HG03565 (cell line): ENCODE results near the gene ZNF407.
"Not testable (repeated sequence)": the region's sequence is repeated elsewhere in the genome, so short reads cannot be mapped to it uniquely, and the experiment has no call there.

Source experiments
- ATAC-seq: cut with Tn5 transposase; IDR thresholded peaks from one replicate; pipeline ENCODE4 v1.9.1; 2021; ENCODE audit warnings: mild to moderate bottlenecking, moderate library complexity; ENCODE audit not compliant: unreplicated experiment

Gene ZNF407

DNA sequence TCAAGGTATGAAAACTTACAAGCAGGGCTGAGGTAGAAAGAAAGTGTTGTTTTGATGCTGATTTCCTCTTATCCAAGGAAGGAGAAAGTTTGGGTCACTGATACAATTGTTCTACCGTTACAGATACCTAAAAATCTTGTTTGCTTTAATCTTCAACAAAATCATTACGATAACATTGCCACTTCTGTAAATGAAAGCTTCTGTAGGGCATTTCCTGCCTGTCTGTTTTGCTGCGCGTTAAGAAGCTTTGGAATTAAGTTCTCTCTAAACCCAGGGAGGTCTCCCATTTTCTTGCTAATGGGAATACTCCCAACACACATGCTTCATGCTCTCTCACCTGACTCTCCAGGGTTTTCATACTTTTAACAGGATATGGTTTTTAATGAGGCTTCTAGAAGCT lies 352.8 kb downstream of the ZNF407 start:
- no peak for ATAC-seq

GRCh38 chr18:74951165-74951760 lies 353.6 kb downstream of the ZNF407 start:
- no peak for ATAC-seq

GRCh38 chr18:74957588-74958224 lies 360.0 kb downstream of the ZNF407 start:
- ATAC-seq: no peak

- ATAC-seq: no peak
Observed at GRCh38 chr18:74959216-74959615, 361.5 kb downstream of the ZNF407 start.

DNA sequence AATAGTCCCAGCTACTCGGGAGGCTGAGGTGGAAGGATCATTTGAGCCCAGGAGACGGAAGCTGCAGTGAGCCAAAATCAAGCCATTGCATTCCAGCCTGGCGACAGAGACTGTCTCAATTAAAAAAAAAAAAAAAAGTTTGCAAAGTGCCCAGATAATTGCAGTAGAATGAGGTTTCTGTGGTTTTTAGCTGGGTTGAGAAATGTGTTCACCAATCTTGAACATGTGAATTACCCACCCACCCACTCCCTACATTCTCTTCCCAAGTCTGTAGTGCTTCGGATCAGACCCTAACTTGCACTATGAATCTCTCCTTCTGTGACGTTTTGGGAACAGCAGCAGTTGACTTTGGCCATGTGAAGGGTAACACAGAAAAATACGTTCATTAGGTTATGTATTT lies 363.9 kb downstream of the ZNF407 start:
- ATAC-seq: no peak

- ATAC-seq: peak; percentile 75
Observed at GRCh38 chr18:74963820-74964446, 366.3 kb downstream of the ZNF407 start.

GRCh38 chr18:74965682-74966081 lies 368.0 kb downstream of the ZNF407 start:
- ATAC-seq: no peak

- ATAC-seq: no peak
Observed at GRCh38 chr18:74967438-74967837, 369.8 kb downstream of the ZNF407 start.

GRCh38 chr18:74967979-74968378 lies 370.3 kb downstream of the ZNF407 start:
- ATAC-seq: no peak

DNA sequence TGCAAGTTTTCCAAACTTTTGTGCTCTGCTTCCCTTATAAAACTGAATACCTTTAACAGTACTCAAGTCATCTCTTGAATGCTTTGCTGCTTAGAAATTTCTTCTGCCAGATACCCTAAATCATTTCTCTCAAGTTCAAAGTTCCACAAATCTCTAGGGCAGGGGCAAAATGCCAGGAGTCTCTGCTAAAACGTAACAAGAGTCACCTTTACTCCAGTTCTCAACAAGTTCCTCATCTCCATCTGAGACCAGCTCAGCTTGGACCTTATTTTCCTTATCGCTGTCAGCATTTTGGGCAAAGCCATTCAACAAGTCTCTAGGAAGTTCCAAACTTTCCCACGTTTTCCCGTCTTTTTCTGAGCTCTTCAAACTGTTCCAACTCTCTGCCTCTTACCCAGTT lies 373.7 kb downstream of the ZNF407 start:
- ATAC-seq: not testable (repeated sequence)

- not testable (repeated sequence) for ATAC-seq
Observed at GRCh38 chr18:74971776-74972175, 374.1 kb downstream of the ZNF407 start.

DNA sequence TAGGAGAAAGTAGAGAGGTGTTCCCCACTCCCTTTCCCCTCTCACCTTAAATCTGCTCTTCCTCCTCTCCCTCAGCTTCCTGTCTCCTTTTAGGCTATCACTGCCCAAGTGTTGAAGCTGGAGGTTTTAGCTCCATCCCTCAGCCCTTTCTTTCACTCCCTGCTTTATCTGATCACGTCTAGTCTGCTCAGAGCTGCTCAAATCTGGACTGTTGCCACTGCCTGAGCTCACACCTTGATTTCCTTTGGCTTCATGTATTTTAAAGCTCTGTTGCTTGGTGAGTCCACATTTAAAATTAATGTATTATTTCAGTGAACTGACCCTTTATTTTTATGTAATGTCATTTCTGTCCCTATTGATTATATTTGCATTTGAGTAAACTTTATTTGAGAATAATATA lies 374.7 kb downstream of the ZNF407 start:
- no peak for ATAC-seq

DNA sequence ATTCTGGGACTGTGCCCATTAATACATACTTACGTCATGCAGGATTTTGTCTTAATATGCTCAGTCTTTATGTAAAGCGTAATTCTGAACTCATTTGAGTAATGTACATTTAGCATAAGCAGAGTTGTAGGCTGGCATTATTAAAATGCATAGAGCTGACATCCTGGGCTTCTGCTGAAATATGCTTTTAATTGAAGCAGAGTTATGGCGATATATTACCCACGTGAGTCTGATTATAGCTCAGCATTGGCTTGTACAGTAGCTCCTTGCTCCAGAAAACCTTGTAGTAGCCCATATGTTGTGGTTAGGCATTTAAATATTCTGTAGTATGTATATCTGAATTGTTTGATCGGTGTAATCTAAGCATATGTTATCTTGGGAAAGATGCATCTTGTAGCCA lies 377.3 kb downstream of the ZNF407 start:
- ATAC-seq: no peak

- ATAC-seq: no peak
Observed at GRCh38 chr18:74976331-74976909, 378.8 kb downstream of the ZNF407 start.

GRCh38 chr18:74977041-74977440 lies 379.4 kb downstream of the ZNF407 start:
- no peak for ATAC-seq

- no peak for ATAC-seq
Observed at GRCh38 chr18:74980669-74981068, 383.0 kb downstream of the ZNF407 start.

DNA sequence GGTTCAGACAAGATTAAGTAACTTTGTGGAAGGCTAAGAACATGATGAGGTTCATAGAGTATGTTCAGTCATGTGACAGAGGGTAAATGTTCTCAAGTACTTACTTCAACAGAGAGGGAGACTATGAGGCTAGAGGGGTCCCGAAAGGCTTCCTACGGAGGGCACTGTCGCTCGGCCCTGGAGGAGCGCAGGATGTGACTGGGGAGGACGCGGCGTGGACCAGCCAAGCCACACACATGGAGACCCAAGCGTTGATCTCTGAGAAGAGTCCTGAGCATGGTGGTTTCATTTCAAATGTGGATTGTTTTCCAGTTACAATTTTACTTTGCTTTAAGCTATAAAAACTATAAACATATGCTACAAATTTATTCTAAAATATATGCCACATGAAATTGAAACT lies 383.8 kb downstream of the ZNF407 start:
- ATAC-seq: no peak

- ATAC-seq: no peak
Observed at GRCh38 chr18:74982946-74983635, 385.4 kb downstream of the ZNF407 start.

- ATAC-seq: no peak
Observed at GRCh38 chr18:74989134-74989533, 391.5 kb downstream of the ZNF407 start.

GRCh38 chr18:74990563-74991081 lies 393.0 kb downstream of the ZNF407 start:
- ATAC-seq: no peak
